ENCODE results near the gene XYLT2.
A peak's percentile ranks its signal among the peaks of the same experiment; 100 is the strongest.

The XYLT2 gene

DNA sequence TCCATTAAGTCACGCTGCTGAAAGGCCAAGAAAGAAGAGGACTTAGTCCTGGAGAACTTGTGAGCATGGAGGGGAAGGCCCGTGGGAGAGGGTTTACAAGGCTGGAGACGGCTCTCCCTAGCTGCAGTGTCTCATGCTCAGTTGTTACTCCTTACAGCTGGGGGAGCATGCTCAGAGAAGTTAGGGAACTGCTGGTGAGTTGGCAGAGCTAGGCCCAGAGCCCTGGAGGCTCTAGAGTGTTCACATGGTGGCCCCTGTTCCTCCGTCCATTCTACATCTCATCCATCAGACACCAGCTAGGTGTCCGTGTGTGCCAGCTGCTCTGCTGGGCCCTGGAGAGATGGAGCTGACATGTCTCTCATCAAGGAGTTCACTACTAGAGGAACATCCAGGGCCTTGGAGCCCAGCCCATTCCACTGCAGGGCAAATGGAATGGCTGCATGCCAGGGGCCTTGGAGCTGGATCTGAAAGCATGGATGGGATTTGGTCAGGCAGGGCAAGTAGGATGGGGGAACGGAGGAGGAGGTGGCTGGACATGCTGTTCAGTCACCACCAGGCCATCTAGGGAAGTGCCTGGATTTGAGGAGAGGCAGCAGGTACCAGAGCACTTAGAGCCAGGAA is 6.3 kb downstream of the XYLT2 start:
- DNase-seq = no peak

DNA sequence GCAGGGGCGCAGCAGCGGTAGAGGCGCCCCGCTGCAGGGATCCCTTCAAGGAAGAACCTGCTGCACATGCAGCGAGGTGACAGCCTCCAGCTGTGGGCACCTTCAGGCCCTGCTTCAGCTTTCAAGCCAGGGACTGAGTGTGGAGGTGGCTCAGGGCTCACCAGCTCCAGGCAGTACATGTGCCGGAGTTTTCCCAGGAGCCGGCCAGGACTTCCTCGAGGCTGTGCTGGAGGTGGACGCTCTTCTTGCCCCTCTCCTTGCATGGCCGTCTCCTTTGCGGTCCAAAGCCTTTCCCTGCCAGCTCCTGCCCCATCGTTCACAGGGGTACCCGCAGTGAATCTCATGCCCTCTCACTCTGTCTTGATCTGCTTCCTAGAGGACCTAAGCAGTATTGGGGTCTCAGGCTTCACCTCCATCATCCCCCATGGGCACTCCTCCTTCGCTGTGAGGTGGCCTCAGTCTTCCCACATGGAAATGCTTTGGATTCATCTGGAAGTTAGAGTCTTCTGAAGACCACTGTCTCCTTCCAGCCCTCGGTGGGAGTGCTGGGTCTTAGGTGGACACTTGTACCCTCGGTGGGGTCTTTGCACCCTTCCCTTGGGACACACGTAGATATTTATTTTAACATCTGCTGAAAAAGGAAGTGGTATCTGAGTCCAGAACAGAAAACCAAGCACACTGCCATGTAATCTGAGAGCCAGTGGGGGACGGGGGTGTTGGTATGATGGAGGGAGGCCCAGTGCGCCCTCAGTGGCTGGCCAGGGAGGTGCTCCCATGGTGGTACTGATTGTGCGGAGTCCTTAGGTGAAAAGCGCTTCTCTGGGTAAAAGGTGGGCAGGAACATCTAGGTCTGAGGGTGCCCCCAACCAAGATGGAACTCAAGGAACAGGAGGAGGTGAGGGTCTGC is 7.0 kb downstream of the XYLT2 start:
- no peak for DNase-seq

DNA sequence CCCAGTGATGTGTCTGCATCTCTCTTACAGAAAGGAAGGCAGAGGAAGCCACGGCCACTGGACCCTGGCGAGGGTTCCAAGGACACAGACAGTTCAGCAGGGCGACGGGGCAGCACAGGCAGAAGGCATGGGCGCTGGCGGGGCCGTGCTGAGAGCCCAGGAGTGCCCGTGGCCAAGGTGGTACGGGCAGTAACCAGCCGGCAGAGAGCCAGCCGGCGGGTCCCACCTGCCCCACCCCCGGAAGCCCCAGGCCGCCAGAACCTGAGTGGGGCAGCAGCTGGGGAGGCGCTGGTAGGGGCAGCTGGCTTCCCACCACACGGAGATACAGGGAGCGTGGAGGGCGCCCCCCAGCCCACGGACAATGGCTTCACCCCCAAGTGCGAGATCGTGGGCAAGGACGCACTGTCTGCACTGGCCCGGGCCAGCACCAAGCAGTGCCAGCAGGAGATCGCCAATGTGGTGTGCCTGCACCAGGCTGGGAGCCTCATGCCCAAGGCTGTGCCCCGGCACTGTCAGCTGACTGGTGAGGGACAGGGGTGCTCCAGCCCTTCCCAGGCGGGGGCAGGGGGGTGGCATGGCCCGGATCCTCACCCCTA is 7.8 kb downstream of the XYLT2 start:
- DNase-seq = no peak

DNA sequence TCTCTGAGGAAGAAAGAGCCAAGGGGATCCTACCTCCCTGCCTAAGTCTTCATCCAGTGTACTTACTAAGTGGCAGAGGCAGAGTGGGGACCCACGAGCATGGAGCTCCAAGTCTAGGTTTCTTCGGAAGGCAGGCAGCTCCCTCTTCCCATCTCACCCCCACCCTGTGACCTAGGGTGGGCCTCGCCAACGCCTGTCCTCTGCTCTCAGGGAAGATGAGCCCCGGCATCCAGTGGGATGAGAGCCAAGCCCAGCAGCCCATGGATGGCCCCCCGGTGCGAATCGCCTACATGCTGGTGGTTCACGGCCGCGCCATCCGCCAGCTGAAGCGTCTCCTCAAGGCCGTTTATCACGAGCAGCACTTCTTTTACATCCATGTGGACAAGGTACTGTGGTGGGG is 8.3 kb downstream of the XYLT2 start:
- no peak for DNase-seq

DNA sequence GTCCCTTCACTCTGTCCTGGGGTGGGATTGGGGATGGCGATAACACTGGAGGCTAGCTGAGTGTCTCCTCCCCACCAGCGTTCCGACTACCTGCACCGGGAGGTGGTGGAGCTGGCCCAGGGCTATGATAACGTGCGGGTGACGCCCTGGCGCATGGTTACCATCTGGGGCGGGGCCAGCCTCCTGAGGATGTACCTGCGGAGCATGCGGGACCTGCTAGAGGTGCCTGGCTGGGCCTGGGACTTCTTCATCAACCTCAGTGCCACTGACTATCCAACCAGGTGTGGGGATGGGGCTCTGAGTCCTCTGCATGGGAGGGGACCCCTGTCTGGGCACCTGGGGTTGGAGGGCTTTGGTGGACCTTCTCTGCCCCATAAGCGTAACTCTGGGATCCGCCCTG is 8.8 kb downstream of the XYLT2 start:
- DNase-seq = no peak

DNA sequence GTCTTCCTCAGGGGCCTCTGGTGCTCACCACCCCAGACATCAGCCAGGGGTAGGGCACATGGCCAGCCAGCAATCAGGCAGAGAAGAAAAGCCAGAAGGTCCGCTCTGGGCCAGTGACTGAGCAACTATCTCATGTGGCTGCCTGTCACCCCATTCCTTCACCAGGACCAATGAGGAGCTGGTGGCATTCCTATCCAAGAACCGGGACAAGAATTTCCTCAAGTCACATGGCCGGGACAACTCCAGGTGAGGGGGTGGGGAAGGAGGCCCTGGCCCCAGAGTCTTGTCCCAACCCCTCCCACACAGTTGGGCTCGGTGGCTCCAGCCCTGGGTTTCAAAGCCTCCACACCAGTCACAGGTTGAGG is 9.4 kb downstream of the XYLT2 start:
- DNase-seq = no peak

DNA sequence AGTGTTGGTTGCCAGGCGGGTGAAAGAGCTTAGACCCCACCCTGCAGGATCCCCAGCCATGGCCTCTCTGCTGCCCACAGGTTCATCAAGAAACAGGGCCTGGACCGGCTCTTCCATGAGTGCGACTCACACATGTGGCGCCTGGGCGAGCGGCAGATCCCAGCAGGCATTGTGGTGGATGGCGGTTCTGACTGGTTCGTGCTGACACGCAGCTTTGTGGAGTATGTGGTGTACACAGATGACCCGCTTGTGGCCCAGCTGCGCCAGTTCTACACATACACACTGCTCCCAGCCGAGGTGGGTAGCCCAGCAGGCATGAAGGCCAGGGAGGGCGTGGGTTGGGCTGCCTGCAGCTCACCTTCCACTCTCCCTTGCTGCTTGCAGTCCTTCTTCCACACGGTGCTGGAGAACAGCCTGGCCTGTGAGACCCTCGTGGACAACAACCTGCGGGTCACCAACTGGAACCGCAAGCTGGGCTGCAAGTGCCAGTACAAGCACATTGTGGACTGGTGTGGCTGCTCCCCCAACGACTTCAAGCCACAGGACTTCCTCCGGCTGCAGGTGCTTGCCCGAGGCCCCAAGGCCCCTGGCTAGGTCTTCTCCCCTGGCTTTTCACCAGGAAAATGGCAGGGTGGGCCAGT is 9.9 kb downstream of the XYLT2 start:
- DNase-seq = no peak

DNA sequence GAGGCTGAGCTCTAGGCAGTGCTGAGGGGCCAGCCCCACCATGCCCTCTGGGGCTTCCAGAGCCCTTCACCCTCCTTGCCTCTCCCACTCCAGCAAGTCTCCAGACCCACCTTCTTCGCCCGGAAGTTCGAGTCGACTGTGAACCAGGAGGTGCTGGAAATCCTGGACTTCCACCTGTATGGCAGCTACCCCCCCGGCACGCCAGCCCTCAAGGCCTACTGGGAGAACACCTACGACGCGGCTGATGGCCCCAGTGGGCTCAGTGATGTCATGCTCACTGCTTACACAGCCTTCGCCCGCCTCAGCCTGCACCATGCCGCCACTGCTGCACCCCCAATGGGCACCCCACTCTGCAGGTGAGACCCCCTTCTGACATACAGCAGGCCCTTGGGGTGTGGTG is 10.5 kb downstream of the XYLT2 start:
- no peak for DNase-seq

DNA sequence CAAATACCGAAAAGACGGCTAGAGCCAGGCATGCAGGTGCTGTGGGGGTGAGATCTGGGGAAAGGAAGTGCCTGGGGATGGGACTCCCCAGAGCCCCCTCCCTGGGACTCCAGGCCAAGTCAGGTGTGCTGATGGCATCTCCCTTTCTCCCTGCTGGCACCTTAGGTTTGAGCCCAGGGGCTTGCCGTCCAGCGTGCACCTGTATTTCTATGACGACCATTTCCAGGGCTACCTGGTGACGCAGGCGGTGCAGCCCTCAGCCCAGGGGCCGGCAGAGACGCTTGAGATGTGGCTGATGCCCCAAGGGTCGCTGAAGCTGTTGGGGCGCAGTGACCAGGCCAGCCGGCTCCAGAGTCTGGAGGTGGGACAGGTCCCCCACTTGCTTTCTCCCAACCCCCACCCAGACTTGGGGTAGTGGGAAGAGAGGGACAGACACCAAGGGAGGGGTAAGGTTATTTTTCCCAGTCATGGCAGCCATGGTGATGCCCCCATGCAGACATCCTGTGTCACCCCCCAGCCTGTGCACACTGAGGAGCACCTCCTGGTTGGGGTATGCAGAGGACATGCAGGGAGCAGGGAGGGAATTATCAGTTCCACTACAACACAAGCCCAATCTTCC is 11.1 kb downstream of the XYLT2 start:
- DNase-seq = no peak

DNA sequence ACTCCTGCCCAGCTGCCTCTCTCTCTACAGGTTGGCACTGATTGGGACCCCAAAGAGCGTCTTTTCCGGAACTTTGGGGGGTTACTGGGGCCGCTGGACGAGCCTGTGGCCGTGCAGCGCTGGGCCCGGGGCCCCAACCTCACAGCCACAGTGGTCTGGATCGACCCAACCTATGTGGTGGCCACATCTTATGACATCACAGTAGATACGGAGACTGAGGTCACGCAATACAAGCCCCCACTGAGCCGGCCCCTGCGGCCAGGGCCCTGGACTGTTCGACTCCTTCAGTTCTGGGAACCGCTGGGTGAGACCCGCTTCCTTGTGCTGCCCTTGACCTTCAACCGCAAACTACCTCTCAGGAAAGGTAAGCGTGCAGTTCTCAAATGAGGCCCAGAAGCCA is 12.3 kb downstream of the XYLT2 start:
- no peak for DNase-seq

DNA sequence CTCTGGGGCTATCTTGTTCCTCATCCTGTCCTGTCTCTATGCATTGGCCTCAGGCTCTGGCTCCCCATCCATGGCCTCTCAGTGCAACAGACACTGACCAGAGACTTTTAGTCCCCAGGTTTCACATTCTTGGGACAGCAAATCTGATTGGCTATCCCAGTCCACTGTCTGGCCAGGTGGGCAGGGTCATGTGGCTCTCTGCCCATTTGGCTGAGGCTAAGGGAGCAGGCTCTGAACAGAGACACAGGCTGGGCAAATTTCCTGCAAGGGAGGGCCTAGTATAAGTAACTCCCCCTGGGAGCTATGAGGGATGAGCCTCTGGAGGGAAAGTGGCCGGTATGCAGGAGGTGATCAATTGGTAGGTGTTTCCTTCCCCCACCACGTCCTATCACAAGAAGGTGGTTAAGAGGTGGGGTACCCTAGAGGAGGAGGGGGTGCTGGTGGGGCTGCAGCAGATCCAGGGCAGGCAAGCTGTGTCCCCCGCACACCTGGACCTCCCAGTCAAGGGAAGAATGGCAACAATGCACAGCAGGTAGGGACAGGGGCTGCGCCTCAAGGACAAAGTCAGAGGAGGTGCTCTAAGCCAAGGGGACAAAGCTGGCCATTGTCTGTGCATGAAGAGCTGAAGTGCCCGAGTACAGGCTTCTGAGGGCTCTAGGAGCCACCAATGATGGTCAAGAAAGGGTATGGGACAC is 13.2 kb downstream of the XYLT2 start:
- no peak for DNase-seq

DNA sequence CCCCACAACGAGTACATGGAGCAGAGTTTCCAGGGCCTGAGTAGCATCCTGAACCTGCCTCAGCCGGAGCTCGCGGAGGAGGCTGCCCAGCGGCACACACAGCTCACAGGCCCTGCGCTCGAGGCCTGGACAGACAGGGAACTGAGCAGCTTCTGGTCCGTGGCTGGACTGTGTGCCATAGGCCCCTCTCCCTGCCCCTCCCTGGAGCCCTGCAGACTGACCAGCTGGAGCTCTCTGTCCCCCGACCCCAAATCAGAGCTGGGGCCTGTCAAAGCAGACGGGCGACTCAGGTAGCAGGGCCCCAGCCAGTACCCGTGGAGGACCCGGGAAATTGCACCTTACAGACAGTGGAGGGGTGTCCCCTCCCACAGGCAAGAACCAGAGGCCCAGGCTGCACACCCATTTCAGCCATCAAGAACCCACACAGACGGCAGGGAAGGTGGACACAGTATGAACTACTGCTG is 14.1 kb downstream of the XYLT2 start:
- no peak for DNase-seq

DNA sequence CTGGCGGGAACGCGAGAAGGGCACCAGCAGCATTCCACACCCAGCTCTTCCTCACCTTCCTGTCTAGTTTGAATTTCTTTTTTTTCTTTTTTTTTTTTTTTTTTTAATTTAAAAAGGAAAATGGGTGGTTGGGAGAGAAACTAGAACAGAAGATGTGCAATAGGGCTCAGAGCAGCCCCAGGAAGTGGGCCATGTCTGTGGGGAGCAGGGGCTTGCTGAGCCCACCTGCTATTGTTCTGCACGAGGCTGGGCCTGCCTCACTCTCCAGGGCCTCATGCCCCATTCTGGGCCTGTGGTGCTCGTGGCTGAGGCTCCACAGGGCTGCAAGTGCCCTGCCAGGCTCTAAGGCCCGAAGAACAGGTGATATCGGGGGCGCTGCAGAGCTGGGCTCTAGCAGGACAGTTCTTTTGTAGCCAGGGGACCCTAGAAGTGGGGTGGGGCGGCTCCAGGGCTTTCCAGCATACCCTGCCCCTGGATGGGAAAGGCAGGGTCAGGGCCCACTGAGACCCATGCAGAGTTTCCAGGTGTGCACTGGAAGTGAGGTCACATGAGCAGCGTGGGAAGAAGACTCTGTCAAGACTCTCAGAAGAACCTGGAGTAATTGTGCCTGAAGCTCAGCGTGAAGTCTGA is 14.7 kb downstream of the XYLT2 start:
- no peak for DNase-seq

DNA sequence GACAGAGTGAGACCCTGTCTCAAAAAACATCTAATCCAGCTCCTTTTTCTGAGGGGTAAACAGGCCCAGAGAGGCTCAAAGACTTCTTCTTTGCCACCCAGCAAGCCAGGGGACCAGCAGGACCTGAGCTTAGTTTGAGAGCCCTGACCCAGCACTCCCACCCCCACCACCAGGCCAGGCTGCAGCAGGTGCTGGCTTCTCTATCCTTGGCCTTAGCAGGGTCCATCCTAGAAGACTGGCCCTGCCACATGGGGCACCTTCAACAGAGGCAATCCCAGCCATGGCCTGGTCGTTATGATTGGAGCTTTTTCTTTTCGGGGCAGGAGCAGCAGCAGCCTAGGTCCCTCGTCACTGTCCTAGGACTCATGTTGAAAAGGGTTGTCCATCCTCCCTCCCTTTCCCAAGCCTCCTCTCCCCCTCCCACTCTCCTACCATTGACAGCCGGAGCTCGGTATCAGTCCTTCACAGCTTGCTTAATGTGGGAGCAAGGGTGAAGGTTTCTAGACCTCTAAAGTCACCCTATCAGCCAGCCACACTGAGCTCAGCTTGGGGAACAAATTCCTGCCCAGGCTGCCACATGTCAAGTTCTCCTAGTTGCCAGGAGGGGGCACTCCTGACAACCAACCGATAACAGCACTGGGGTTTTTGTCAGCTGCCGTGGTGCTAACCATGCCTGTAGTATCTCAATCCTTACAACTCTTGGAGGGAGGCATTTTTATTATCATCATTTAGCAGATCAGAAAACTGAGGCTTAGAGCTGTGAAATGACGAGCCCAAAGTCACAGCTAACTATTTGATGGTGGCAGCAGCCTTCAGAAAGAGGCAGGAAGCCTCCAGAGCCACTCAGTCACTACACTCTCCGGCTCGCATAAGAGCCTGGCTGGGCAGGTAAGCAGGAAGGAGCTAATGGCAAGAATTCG is 15.9 kb downstream of the XYLT2 start:
- peak; percentile 66 for DNase-seq

DNA sequence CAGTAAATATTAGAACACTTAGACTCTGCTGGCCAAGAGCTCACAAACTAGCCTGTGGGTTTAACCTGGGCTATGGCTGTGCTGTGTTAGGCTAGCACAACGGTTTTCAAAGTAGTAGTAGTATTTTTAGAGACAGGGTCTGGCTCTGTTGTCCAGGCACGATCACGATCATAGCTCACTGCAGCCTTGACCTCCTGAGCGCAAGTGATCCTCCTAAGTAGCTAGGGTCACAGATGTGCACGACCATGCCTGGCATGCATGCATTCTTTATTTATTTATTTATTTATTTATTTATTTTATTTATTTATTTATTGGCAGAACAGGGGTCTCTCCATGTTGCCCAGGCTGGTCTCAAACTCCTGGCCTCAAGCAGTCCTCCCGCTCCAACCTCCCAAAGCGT is 16.7 kb downstream of the XYLT2 start:
- no peak for DNase-seq

DNA sequence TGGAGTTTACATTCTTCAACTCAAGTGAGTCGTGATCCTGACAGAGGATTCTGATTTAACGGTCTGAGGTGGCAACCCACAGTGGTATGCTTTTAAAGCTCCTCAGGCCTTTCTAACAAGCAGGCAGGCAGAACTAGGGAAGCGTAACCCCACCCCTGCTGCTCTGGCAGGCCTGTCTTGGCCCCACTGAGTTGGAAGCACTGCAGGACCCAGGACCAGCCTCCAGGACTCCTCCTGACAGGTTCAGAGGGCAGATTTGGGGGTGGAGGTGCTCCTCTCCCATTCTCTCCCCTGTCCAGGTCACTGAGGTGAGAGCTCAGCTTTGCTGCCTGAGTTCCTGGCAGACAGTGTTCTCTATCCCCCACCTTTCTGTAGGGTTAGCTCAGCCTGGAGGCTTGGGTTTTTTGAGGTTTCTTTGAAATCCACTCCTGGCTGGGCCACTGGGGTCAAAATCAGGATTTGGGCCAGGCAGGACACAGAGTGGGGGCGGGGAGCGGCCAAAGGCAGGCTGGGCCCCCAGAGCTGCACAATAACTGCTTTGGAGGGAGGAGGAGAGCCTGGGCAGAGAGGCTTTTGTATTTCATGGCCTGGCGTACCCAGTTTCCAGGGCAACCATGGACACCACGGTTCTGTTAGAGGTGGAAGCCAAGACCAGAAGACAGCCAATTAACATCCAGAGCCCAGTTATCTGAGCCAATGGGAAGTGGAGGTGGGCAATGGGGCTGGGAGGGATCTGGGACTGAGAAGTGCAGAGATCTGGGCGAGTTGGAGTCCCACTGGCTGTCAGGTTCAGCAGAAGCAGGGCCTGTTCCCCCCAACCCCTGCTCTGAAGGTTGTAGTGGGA is 17.5 kb downstream of the XYLT2 start:
- DNase-seq = no peak

DNA sequence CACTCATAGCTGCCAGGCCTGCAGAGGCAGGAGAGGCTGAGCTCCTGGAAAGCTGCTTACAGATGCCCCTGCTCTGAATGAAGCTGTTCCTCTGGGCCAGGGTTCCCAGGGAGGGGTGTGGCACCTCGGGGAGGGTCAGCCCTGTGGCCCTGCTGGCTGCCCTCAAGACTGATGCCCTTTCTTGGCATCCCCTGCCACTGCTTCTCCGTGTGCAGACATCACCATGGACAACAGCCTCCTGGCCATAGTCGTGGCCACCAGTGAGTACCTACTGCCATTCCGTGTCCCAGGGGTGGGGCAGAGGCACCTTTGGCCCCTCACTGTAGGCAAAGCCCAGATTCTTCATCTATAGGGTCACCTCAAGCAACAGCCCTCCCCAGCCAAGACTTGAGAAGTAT is 18.1 kb downstream of the XYLT2 start:
- no peak for DNase-seq

DNA sequence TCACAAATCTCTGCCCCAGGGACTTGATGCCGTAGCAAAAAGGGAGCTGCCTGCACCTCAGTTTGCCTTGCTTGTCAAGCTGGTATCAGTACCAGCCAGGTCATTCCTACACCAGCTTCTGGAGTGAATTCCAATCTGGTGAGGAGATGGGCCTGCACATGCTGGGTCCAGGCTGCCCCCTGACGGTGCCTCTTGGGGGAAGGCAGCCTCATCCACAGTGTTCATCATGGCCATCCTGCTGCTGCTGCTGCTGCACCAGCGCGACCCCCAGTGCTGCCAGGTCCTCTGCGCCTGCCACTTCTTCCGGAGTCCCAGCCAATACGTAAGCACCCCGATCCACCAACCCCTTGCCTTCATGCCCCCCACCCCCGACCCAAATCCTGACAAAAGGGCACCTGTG is 18.8 kb downstream of the XYLT2 start:
- DNase-seq = no peak

DNA sequence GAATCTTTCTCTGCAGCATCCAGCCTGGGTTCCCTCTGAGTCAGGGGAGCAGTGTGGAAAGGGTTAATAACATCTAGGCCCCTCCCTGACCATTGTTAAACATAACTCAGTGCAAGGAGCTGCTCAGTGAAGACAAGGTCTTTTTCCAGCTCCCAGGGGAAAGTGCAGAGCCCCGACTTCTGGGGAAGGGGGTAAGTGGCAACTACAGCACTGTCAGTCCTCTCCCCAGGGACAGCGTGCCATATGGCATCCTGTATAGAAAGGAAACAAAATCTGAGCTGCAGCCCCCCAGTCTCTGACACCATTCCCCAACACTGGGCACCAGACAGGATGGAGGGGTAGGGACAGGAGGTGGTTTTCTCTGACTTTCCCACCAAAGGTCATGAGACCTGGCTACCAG is 19.2 kb downstream of the XYLT2 start:
- DNase-seq = no peak

Data from CD4-positive, alpha-beta T cell treated with Interleukin-4 for 4 hours (primary cell).